GM12878 (cell line): ENCODE measurements around the gene ISLR2. TPM values are rescaled to one million over a fixed set of nuclear protein-coding genes. Genes with fewer than 3 reads are reported as not detected.

Experiments
- ATAC-seq: fragments of 200-7000 bp; cut with Tn5 transposase; 3 replicates; pipeline ENCODE4 v1.9.1; 2020; ENCODE audit warnings: mild to moderate bottlenecking, moderate library complexity
- BruUV-seq: library from RNA; stranded (reverse); fragments of 400-500 nt; replicated peaks from 2 replicates; lab custom pipeline; 2021; lab: Mats Ljungman, UMichigan
- CTCF ChIA-PET: fragments of 300-600 bp; sonication (Branson Sonifier 250); formaldehyde crosslinking; extraction: SDS; loops from one replicate; lab custom pipeline; 2021; ENCODE audit warnings: inconsistent platforms; lab: Yijun Ruan, JAX
- POLR2A ChIA-PET: fragments of 350-600 bp; formaldehyde crosslinking; extraction: SDS; loops from one replicate; lab custom pipeline; 2021; ENCODE audit warnings: inconsistent platforms; lab: Charles Lee
- RAD21 ChIA-PET: fragments of 300-600 bp; sonication (Branson Sonifier 250); formaldehyde crosslinking; loops from one replicate; lab custom pipeline; 2023; ENCODE audit warnings: antibody characterized with exemption; ENCODE audit not compliant: unreplicated experiment; lab: Charles Lee
- SMC1A ChIA-PET: fragments of 300-600 bp; sonication (Branson Sonifier 250); formaldehyde crosslinking; loops from one replicate; lab custom pipeline; 2023; ENCODE audit not compliant: unreplicated experiment, uncharacterized antibody; lab: Charles Lee
- DNase-seq: peaks from one replicate; pipeline ENCODE4 v3.0.0-alpha.2; 2011; ENCODE audit warnings: low read depth, low spot score
- FAIRE-seq: peaks from 3 replicates; lab custom pipeline; 2011; peaks lifted over from hg19 to GRCh38; lab: Jason Lieb, UNC
- H2AFZ ChIP-seq: 2 replicates; pipeline ENCODE4 v1.6.0; 2011; ENCODE audit warnings: low read depth, low read length, control low read depth; ENCODE audit not compliant: control insufficient read depth
- H3K27ac ChIP-seq: 2 replicates; pipeline ENCODE4 v1.5.1; 2011; ENCODE audit warnings: control low read depth; ENCODE audit not compliant: control insufficient read depth, insufficient read depth
- H3K27me3 ChIP-seq, 2 experiments: replicated peaks in 1 of 2; 2 replicates each; pipeline versions ENCODE4 v1.6.0 to v1.6.1; 2011; ENCODE audit warnings: low read length in 1 of 2; ENCODE audit not compliant: control insufficient read depth in 2 of 2, insufficient read depth in 2 of 2
- H3K36me3 ChIP-seq, 2 experiments: 2 replicates each; pipeline ENCODE4 v1.5.1; 2011; ENCODE audit warnings: low read length in 1 of 2; ENCODE audit not compliant: control insufficient read depth in 2 of 2, insufficient read depth in 2 of 2
- H3K4me1 ChIP-seq: 2 replicates; pipeline ENCODE4 v1.6.1; 2011; ENCODE audit warnings: mild to moderate bottlenecking, low read length, moderate library complexity, mixed read lengths; ENCODE audit not compliant: control insufficient read depth, insufficient read depth
- H3K4me2 ChIP-seq: 2 replicates; pipeline ENCODE4 v1.6.0; 2011; ENCODE audit warnings: control low read depth; ENCODE audit not compliant: control insufficient read depth, insufficient read depth
- H3K4me3 ChIP-seq: fragments of 200-600 bp; sonication (generic); 2 replicates; pipeline ENCODE4 v1.5.1; 2016
- H3K79me2 ChIP-seq: 2 replicates; pipeline ENCODE4 v1.6.0; 2011; ENCODE audit warnings: low read length; ENCODE audit not compliant: control insufficient read depth, insufficient read depth
- H3K9ac ChIP-seq: 2 replicates; pipeline ENCODE4 v1.8.0; 2011; ENCODE audit warnings: low read length, control low read depth, mixed read lengths; ENCODE audit not compliant: control insufficient read depth, insufficient read depth
- H3K9me3 ChIP-seq: replicated peaks from 3 replicates; pipeline ENCODE4 v1.5.1; 2011; ENCODE audit warnings: mild to moderate bottlenecking, low read length; ENCODE audit not compliant: control insufficient read depth, insufficient read depth
- H4K20me1 ChIP-seq: 2 replicates; pipeline ENCODE4 v1.6.0; 2011; ENCODE audit not compliant: control insufficient read depth, insufficient read depth
- BCL3 ChIP-seq: IDR thresholded peaks from 2 replicates; pipeline ENCODE4 v1.6.1; 2011; ENCODE audit warnings: borderline replicate concordance, low read depth, mild to moderate bottlenecking, moderate library complexity, low read length; ENCODE audit not compliant: insufficient read depth, poor library complexity, severe bottlenecking
- CUX1 ChIP-seq: IDR thresholded peaks from 2 replicates; pipeline ENCODE4 v1.6.1; 2012; ENCODE audit warnings: improper control_type of control experiment, low read depth, low read length; ENCODE audit not compliant: insufficient replicate concordance
- WGBS: methylation state at CpG from one replicate; pipeline ENCODE4 v1.1.6; 2016; ENCODE audit warnings: low lambda C conversion rate; ENCODE audit not compliant: insufficient replicate concordance, insufficient coverage; ENCODE audit errors: missing lambda C conversion rate; 5-methylcytosine and 5-hydroxymethylcytosine counted together
- in situ Hi-C: fragments of 300-500 bp; cut with MboI; formaldehyde crosslinking; loops from 9 replicates; pipeline ENCODE4 v1.14.3; 2018; ENCODE audit warnings: mixed read lengths
- intact Hi-C: fragments of 100-400 bp; cut with micrococcal nuclease; formaldehyde crosslinking; loops from one replicate; pipeline ENCODE4 v1.14.2; 2022; ENCODE audit not compliant: unreplicated experiment
- polyA plus RNA-seq, 11 experiments: library from polyadenylated mRNA; depleted of rRNA in 4 of 11; unstranded in 6 of 11; stranded (reverse) in 5 of 11; fragments of >200 nt; fragmentation: Nextera tagmentation in 4 of 11; fragmentation: Illumina TruSeq in 1 of 11; extraction: Ambion mirVana in 4 of 11; extraction: Trizol in 1 of 11; gene quantifications; 1 replicate in 1 of 11; 2 replicates in 10 of 11; pipeline versions ENCODE4 v1.2.1 to v1.2.3, GENCODE V29; 2011 to 2016; ENCODE audit warnings: inconsistent platforms in 2 of 11, missing spikeins in 2 of 11, low read depth in 1 of 11
- total RNA-seq, 4 experiments: library from RNA; depleted of rRNA in 3 of 4; stranded (reverse); fragments of >200 nt in 3 of 4; fragmentation: Illumina TruSeq in 1 of 4; extraction: Trizol in 1 of 4; gene quantifications; 2 replicates each; pipeline versions ENCODE4 v1.2.1 to v1.2.3, GENCODE V29; 2013 to 2021

The ISLR2 gene
- total and polyA plus RNA-seq, 10 of the 15 experiments (the other 5 are each of a cell fraction or from before 2014, with no cell fraction given) = 0.04 to 0.21 (median 0.07) TPM; not detected in 4

GRCh38 chr15:74184582-74185091, 54.3 kb downstream of the ISLR2 start:
- ATAC-seq (no peak), DNase-seq (no peak)
- no TSS peak for BruUV-seq

More at GRCh38 chr15:74184582-74185091, 54.3 kb downstream of the ISLR2 start:
- ChIA-PET POLR2A (no interaction called here), CTCF (no interaction called here), RAD21 (no interaction called here), SMC1A (no interaction called here)
- in situ Hi-C loops = no loop called here
- Histone ChIP-seq H3K79me2 (no peaks in the 10 kb centered on the region), H3K4me1 (peaks cover 18% of the 10 kb centered on the region), H3K27ac (no peak overlapping the region), H4K20me1 (no peaks in the 10 kb centered on the region), H2AFZ (no peak overlapping the region), H3K36me3 (no peaks in the 10 kb centered on the region), H3K4me2 (no peak overlapping the region; the same call in 1 of the 2 replicates), H3K9ac (no peak overlapping the region), H3K9me3 (no peaks in the 10 kb centered on the region), H3K27me3 (no peaks in the 10 kb centered on the region), H3K4me3 (no peak overlapping the region)
- WGBS = 19% methylated on average over 12 of the region's 12 CpGs
- intact Hi-C loops = no loop called here
- peak; percentile 66 for TF ChIP-seq BCL3
- TF ChIP-seq CUX1 = no peak
- FAIRE-seq = no peak
